HG02798 (cell line): ENCODE results near the gene GJC2.

ENCODE experiments used
- ATAC-seq: cut with Tn5 transposase; IDR thresholded peaks from one replicate; pipeline ENCODE4 v1.9.1; 2021; ENCODE audit warnings: mild to moderate bottlenecking; ENCODE audit not compliant: unreplicated experiment, poor library complexity

The GJC2 gene

GRCh38 chr1:228144193-228144992, 5.3 kb upstream of the GJC2 start:
- ATAC-seq = no peak

GRCh38 chr1:228144993-228145343, 4.8 kb upstream of the GJC2 start:
- ATAC-seq = no peak

GRCh38 chr1:228145463-228146416, 4.0 kb upstream of the GJC2 start:
- no peak for ATAC-seq

GRCh38 chr1:228146417-228147150, 3.1 kb upstream of the GJC2 start:
- no peak for ATAC-seq

GRCh38 chr1:228147151-228147693, 2.5 kb upstream of the GJC2 start:
- no peak for ATAC-seq

- ATAC-seq = no peak
Observed at GRCh38 chr1:228147768-228148167, 2.0 kb upstream of the GJC2 start.

GRCh38 chr1:228148196-228148861, 1.4 kb upstream of the GJC2 start:
- no peak for ATAC-seq

GRCh38 chr1:228148935-228149405, 760 bp upstream of the GJC2 start:
- no peak for ATAC-seq

GRCh38 chr1:228150120-228150460, 360 bp downstream of the GJC2 start:
- no peak for ATAC-seq

GRCh38 chr1:228150461-228151179, 890 bp downstream of the GJC2 start:
- no peak for ATAC-seq

GRCh38 chr1:228151180-228151925, 1.6 kb downstream of the GJC2 start:
- no peak for ATAC-seq

GRCh38 chr1:228152097-228152917, 2.6 kb downstream of the GJC2 start:
- no peak for ATAC-seq

- no peak for ATAC-seq
Observed at GRCh38 chr1:228152918-228153258, 3.2 kb downstream of the GJC2 start.

- no peak for ATAC-seq
Observed at GRCh38 chr1:228154021-228154669, 4.4 kb downstream of the GJC2 start.

GRCh38 chr1:228154670-228155571, 5.2 kb downstream of the GJC2 start:
- ATAC-seq = no peak
